VCaP (cell line): ENCODE measurements around the gene KLHL29.

Experiments
- H3K27ac ChIP-seq: fragments of 450-650 bp; 2 replicates; pipeline ENCODE4 v1.5.1; 2017
- TF ChIP-seq, protein P1 (sequence below): fragments of 450-650 bp; conservative IDR thresholded peaks from 2 replicates; pipeline ENCODE4 v1.5.1; 2017; ENCODE audit warnings: mild to moderate bottlenecking, moderate library complexity

KLHL29 gene

DNA sequence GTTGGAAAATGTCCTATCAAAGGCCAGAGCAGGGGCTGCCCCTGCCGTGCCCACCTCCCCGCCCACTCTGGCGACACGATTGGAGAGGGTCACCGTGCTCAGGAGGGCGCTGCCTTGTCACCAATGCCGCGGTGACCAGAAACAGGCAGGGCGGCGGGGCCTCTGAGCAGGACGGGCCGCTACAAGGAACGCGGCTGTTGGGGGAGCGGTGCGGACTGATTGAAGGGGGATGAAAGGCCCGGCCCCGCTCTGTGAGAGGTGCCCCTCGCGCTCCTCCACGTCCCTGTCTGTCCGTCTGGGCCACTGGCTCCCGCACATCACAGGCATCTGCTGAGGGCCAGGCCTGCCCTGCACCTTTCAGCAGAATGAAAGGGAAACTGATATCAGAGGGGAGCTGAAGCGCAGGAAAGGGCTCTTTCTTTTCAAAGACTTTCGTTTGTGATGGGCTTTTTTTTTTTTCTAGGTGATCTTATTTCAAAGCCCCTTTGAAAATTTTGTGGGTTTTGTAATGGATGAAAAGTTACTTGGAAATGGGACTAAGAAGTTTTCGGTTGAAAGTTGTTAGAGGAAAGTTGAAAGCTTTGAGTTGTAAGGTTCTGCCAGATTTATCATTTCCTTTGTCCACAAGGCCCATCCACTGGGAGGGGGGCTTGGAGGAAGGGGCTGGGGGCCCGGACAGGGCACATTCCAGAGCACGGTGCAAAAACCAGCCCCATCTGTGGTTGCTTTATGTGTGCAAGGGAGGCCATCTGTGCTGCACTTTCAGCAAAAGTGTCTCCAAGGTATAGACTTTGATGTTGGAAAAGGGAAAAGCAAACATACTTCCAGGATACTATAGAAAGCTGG, 244.2 kb downstream of the KLHL29 start:
- no peak overlapping the region for H3K27ac ChIP-seq
- TF ChIP-seq, protein P1, sequence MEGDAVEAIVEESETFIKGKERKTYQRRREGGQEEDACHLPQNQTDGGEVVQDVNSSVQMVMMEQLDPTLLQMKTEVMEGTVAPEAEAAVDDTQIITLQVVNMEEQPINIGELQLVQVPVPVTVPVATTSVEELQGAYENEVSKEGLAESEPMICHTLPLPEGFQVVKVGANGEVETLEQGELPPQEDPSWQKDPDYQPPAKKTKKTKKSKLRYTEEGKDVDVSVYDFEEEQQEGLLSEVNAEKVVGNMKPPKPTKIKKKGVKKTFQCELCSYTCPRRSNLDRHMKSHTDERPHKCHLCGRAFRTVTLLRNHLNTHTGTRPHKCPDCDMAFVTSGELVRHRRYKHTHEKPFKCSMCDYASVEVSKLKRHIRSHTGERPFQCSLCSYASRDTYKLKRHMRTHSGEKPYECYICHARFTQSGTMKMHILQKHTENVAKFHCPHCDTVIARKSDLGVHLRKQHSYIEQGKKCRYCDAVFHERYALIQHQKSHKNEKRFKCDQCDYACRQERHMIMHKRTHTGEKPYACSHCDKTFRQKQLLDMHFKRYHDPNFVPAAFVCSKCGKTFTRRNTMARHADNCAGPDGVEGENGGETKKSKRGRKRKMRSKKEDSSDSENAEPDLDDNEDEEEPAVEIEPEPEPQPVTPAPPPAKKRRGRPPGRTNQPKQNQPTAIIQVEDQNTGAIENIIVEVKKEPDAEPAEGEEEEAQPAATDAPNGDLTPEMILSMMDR, result no peak

DNA sequence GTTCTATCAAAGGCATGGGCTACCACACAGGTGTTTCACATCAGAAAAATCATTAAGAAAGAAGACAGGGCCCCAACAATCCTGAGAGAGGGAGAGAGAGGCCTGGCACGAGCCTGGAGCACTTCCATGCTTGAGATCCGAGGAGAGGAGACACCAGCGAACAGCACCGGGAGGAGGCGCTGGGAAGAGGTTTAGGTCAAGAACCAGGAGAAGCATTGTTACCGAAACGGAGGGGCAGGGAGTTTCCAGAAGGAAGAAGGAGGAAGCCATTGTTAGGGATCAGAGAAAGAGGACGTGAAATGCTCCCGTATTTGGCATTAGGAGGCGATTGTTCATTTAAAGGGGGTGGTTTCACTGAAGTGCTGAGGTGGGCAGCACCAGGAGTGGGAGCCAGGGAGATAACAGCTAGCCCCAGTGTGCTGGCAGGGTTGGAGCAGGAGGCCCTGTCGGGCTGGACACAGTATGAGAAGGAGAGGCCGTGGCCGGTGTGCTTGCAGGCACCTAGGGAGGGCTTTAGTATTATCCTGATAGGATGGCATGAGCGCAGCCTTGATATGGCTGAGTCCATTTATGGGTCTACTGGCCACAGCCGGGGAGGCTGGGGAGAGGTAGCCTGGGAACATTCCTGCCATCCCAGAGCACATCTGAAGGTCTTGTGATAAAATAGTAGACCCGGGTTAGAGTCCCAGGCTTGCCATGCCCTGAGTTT, 244.9 kb downstream of the KLHL29 start:
- no peak overlapping the region for H3K27ac ChIP-seq
- TF ChIP-seq, protein P1, result no peak

DNA sequence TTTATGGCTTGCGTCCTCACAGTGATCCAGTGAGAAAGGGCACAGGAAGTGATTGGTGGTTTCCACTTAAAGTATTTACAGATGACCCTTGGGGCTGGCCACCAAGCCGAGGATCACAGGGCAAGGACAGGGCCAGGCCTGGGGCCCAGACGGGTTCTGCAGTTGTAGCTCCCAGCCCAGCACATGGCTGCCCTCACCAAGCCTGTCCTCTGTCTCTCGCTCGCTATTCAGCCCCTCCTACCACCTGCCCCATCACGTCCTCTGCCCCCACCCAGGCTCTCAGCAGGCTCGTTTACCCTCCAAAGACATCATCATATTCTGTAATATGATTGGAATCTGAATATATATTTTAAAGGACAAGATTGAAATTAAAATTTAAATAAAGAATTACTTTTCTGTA, 246.0 kb downstream of the KLHL29 start:
- TF ChIP-seq, protein P1, result no peak
- H3K27ac ChIP-seq, result no peak overlapping the region

DNA sequence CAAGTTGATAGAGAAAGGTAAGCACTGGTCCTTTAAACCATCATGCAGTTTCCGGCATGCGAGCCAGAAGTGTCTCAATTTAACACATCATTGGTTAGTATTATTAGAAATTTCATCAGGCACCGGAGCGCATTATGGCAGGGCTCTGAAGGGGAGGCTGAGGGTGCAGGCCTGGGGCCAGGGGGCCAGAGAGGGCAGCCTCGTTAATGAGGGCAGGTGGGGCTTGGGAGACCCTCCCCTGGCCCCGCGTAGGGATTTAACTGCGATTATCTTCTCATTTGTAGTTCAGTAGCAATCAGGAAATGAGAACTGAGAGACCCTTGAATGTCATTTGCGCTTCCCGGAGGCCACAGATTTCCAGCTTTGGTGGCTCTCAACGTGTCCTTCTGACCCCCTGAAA, 246.4 kb downstream of the KLHL29 start:
- H3K27ac ChIP-seq, result no peak overlapping the region
- TF ChIP-seq, protein P1, result no peak

DNA sequence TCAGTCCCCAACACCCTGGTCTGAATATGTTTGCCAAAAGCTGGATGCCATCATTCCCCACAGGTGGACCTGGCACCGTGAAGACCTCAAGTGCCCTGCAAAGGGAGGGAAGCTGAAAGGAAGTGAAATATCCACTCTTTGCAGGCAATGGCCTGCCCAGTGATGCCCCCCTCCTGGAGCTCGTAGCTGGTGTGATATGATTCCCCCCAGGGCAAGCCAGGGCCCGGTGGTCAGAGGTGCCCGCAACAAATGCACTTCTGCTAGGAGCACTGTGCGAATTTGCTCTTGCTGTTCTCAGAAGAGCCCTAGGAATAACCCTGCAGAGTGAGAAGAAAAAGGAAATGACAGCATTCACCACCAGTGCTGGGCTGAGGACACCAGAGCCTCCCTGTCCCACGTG, 247.4 kb downstream of the KLHL29 start:
- no peak overlapping the region for H3K27ac ChIP-seq
- TF ChIP-seq, protein P1, result no peak

DNA sequence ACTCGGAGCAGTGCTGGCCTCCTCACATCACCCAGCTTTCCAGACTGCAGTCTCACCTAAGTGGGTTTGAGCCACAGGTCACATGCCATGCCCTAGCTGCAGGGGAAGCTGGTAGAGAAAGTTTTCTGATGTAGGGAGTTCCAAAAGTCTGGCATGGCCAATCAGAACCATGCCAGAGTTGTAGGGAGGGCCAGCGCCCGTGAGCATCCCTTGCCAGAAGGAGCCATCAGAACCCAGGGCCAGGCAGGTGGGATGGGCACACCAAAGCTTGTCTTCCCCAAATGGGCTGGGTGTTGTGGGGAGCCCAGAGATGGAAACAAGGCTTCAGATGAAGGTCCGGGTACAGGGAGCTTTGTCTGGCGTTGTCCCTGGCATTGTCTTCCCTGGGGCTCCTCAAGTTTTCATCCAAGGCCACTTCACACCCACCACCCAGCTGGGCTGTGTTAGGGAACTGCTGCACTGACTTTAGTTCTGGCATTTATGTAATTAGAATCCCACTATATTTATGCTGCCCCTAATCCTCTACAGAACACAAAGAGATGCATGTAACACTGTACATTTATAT, 247.9 kb downstream of the KLHL29 start:
- no peak overlapping the region for H3K27ac ChIP-seq
- TF ChIP-seq, protein P1, result no peak

DNA sequence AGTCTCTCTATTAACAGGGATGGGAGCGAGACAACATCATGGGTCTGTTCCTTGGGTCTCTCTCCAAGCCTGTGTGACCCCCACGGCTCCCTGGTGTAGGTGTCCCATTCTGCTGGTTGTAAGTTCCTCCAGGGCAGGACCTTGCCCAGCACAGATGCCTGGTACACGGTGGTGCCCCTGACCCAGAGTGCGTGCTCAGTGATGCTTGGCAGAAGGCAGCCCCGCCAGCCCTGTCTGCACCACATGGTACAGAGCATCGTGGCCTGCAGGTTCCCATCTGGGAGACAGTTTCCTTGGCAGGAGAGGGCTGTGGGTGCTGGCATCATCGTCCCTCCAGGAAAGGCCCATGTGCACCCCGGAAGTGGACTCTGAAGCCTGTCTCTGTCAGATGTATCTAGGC, 249.0 kb downstream of the KLHL29 start:
- TF ChIP-seq, protein P1, result no peak

More for the DNA sequence above, 249.0 kb downstream of the KLHL29 start:
- H3K27ac ChIP-seq, result no peak overlapping the region
